KBM-7 (cell line): ENCODE measurements around the gene NPW.
A peak's percentile ranks its signal among the peaks of the same experiment; 100 is the strongest.

ENCODE experiments used
- DNase-seq: peaks from one replicate; pipeline ENCODE4 v3.0.0-alpha.2; 2015
- in situ Hi-C: fragments of 300-500 bp; cut with MboI; formaldehyde crosslinking; loops from 2 replicates; pipeline ENCODE4 v1.14.3; 2020; ENCODE audit warnings: low sequenced_read_pairs, low pct_unique_long_range_greater_than_20kb, mixed read lengths

Gene NPW

DNA sequence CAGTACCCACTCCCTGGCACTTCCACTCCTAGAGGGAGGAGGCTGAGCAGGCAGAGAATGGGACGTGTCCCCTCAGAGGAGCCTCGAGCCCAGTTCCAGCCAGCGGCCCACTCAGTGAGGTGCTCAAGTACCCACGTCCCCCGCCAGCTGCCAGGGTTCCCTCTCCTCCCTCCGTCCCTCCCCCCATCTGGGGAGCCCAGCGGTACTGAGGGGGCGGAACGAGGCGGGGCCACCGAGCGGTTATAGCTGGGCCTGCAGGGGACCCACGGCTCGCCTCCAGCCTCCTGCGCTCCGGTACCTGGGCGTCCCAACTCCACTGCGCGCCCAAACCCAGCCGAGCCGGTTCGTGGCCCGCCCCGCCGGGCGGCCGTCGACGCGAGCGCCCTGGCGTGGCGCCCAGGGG lies at the start of gene NPW:
Gene NPW (plus strand): TSS at position 268 of the 403 bp plus-strand sequence.
- peak; percentile 64 for DNase-seq
- in situ Hi-C loops = no loop called here

- in situ Hi-C loops = no loop called here
- peak; percentile 97 for DNase-seq
Measured at GRCh38 chr16:1971796-1972489, 47.6 kb upstream of the NPW start, which contains the start of gene TBL3. Gene TBL3, plus strand, starts transcription at chr16:1972053. Its CDS starts 112 bp downstream, at chr16:1972165.

DNA sequence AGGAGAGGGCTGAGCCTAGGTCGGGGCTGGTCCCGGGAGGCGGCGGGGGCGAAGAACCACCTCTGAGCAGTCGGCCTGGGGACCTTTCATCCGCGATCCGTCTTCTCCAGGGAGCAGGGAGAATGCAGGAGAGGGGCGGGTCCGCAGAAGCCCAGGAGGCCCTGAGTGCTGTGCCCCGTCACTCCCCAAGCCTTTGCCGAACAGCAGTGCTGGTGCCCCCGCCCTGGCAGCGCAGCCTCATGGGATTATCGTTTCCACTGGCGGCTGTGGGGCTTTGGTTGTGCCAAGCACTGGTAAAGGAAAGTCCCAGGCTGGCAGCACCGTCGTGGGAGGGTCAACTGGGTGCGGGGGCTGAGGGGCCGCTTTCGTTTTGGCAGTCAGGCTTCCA lies 47.1 kb upstream of the NPW start:
- no peak for DNase-seq
- in situ Hi-C loops = no loop called here

- in situ Hi-C loops = no loop called here
- DNase-seq = no peak
Measured at GRCh38 chr16:1973461-1974156, 46.0 kb upstream of the NPW start.

DNA sequence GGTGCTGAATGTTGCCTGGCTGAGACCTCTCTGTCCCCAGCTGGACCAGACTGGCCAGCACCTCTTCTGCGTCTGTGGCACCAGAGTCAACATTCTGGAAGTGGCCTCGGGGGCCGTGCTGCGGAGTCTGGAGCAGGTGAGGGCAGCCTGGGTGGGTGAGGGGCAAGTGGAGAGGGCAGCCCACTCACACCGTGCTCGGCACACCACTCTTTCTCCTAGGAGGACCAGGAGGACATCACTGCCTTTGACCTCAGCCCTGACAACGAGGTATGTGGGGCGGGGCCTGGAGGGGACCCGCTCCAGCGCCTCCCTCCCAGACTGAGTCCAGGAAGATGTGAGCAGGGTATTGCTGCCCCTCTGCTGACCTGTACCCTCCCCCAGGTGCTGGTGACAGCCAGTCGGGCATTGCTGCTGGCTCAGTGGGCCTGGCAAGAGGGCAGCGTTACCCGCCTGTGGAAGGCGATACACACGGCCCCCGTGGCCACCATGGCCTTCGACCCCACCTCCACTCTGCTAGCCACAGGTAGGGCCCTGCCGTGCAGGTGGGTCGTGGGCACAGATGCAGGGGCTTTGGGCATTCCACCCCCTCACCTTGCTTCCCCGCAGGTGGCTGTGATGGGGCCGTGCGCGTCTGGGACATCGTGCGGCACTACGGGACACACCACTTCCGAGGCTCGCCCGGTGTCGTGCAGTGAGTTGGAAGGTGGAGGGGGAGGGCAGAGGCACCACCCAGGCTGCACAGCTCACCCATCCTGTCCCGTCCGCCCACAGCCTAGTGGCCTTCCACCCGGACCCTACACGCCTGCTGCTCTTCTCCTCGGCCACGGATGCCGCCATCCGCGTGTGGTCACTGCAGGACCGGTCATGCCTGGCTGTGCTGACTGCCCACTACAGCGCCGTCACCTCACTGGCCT lies 45.2 kb upstream of the NPW start:
- DNase-seq = no peak
- in situ Hi-C loops = no loop called here

DNA sequence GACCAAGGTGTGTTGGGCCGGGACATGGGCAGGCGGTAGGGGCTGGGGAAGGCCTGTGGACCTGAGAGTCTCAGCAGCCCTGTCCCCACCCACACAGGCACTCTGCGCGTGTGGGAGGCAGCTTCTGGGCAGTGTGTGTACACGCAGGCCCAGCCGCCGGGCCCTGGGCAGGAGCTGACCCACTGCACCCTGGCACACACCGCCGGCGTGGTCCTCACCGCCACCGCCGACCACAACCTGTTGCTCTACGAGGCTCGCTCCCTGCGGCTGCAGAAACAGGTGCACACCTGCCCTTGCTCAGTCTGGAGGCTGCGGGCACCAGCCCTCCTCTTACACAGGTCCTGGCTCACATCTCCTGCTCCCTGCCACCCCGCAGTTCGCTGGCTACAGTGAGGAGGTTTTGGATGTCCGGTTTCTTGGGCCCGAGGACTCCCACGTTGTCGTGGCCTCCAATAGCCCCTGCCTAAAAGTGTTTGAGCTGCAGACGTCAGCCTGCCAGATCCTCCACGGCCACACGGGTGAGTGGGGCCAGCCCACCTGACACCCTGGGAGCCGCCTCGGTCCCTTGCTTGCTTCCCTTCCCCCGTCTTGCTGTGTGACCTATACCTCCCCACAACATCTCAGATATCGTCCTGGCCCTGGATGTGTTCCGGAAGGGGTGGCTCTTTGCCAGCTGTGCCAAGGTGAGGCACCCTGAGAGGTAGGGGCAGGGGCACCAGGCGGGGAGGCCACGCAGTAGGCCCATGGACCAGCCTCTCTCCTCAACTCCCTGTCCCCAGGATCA lies 44.0 kb upstream of the NPW start:
- DNase-seq = no peak
- in situ Hi-C loops = no loop called here

DNA sequence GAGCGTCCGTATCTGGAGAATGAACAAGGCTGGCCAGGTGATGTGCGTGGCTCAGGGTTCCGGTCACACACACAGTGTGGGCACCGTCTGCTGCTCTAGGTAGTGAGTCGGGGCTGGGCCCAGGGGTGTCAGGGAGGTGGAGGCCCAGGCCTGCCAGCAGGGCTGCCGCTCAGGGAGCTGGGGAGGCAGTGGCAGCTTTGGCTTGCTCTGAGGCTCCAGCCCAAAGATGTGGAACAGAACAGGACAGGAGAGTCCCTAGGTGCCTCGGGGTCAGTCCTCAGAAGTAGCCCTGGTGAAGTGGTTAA lies 43.4 kb upstream of the NPW start:
- in situ Hi-C loops = no loop called here
- no peak for DNase-seq

DNA sequence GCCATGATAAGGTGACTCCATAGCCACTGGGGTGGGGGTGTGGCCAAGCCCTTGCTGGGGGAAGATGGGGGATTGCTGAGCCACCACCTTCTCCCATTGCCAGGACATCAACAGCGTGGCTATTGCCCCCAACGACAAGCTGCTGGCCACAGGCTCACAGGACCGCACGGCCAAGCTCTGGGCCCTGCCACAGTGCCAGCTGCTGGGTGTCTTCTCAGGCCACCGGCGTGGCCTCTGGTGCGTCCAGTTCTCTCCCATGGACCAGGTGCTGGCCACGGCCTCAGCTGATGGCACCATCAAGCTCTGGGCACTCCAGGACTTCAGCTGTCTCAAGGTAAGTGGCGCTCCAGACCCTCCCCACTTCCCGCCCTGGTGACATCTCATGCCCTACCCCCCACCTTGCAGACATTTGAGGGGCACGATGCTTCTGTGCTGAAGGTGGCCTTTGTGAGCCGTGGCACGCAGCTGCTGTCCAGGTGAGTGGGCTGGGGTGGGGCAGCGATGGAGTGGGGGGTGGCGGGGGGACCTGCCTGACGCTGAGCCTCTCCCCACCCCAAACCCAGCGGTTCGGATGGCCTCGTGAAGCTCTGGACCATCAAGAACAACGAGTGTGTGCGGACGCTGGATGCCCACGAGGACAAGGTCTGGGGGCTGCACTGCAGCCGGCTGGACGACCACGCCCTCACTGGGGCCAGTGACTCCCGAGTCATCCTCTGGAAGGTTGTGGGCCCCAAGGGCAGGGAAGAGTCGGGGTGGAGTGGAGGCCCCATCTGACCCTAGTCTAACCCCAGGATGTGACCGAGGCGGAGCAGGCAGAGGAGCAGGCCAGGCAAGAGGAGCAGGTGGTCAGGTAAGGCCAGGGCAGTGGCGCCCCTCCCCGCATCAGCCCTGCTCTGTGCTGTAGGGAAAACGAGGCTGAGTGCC lies 42.4 kb upstream of the NPW start:
- in situ Hi-C loops = no loop called here
- DNase-seq = no peak

GRCh38 chr16:1977875-1978268 lies 41.7 kb upstream of the NPW start:
- DNase-seq = no peak
- in situ Hi-C loops = no loop called here

GRCh38 chr16:1978476-1979120 lies 41.0 kb upstream of the NPW start:
- no peak for DNase-seq
- in situ Hi-C loops = no loop called here

DNA sequence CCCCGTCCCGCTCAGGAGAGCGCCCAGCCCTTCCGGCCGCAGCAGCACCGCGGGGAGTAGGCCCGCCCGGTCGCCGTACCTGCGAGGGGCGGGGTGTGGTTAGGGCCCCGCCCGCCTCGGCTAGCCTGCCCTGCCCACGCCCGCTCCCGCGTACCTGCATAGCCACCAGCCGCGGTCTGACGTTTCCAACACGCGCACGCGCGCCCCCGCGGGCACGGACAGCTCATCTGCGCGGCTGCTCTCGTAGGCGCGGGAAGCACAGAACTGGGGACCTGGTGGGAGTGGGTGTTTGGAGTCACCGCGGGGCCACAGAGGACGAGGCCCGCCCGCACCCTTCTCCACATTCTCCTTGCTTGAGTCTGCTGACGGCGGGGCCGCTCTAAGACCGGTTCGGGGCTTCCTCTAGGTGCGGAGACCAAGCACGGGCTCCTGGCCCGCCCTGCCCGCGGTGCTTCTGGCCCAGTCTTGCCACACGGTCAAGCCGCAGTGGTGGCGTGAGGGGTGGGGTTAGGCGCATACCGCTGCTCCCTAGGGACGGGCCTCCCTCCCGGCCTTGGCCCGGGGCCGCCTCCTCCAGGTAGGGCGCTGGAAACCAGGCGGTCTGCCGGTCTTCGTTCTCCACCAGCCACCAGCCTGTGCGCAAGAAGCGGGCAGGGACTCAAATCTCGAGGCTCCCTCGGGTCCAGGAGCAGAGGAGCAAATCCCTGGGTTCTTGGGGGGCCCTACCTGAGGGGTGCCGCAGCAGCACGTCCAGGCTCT lies 40.1 kb upstream of the NPW start:
- in situ Hi-C loops = no loop called here

GRCh38 chr16:1980030-1980769 lies 39.4 kb upstream of the NPW start:
- no peak for DNase-seq
- in situ Hi-C loops = no loop called here

More for the DNA sequence above, 40.1 kb upstream of the NPW start:
- DNase-seq = no peak

- DNase-seq = no peak
- in situ Hi-C loops = no loop called here
Measured at GRCh38 chr16:1980770-1981087, 38.9 kb upstream of the NPW start.

- in situ Hi-C loops = no loop called here
- DNase-seq = no peak
Measured at GRCh38 chr16:1981398-1981836, 38.2 kb upstream of the NPW start, which contains the start of gene NOXO1. Gene NOXO1, minus strand, starts transcription at chr16:1981469. Its CDS starts 290 bp downstream, at chr16:1981179.

DNA sequence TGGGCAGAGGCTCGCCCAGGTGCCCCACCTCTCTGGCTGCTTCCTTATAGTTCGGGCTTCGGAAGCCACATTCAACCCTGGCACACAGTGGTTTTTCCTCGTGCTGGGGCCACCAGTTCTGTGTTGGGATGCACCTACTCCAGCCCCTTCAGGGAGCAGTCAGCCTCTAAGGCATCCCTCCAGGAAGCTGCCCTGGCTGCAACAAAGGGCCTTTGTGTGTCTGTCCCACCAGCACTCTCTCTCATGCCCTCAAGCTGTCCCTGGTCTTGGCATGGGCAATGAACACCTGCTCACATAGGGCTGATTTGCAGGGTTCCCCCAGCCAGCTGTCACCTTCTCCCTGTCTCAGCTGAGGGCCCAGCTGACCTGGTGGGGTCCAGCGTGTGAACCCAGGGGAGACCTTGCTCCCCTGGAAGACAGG lies 37.6 kb upstream of the NPW start:
- DNase-seq = no peak
- in situ Hi-C loops = no loop called here

DNA sequence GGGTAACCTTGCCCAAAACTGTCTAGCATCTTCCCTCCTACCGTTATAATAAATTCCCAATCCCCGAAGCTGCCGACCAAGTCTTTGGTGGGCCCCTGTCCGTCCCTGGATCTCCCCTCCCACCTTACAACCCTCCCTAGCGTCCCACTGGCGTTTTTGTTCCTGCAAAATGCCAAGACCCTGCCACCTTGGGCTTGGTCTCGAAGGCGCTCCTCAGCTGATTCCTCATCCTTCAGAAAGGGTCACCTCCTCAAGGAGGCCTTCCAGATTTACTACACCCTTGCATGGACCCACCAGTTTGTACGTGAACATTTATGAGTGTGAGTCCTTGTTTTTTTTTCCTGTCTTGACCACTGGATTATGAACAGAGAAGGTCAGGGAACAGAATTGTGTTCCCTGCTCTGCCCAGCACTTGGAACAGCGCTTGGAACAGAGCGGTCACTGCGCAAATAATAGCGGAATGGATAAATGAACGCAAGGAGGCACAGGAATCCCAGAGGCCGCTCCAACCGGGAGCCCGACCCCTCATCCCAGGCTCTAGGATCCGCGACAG lies 36.5 kb upstream of the NPW start:
- DNase-seq = no peak
- in situ Hi-C loops = no loop called here
